Measurements from ENCODE around the gene SHROOM2.

GRCh38 chrX:9938516-9938915 lies 152.3 kb downstream of the SHROOM2 start:
- TF ChIP-seq FOXM1 (IDR thresholded peaks at IDR 0.05; ENCODE audit: borderline replicate concordance) (no peak), FOXA1 (IDR thresholded peaks at IDR 0.05) (no peak), CTBP1 (IDR thresholded peaks at IDR 0.05; ENCODE audit: borderline replicate concordance) (no peak), SUZ12 (IDR thresholded peaks at IDR 0.05) (no peak), PKNOX1 (IDR thresholded peaks at IDR 0.05) (no peak), SP1 (IDR thresholded peaks at IDR 0.05) (no peak), L3MBTL2 (conservative IDR thresholded peaks at IDR 0.05) (no peak), TARDBP (IDR thresholded peaks at IDR 0.05) (no peak), NFRKB (IDR thresholded peaks at IDR 0.05) (no peak), HDGF (IDR thresholded peaks at IDR 0.05; ENCODE audit: borderline replicate concordance) (no peak), FOXK2 (IDR thresholded peaks at IDR 0.05) (no peak)
